OCI-LY3 (cell line): Measurements from ENCODE around the gene BBS1.

Experiments used
- EZH2phosphoT487 ChIP-seq: fragments of 200-600 bp; shearing (Covaris generic); IDR thresholded peaks from 2 replicates; pipeline ENCODE4 v1.6.1; 2018; ENCODE audit warnings: antibody characterized with exemption, mixed run types, low read depth
- TF ChIP-seq, protein P1 (sequence below): fragments of 200-600, 300-600 bp; sonication (generic); IDR thresholded peaks from 2 replicates; pipeline ENCODE4 v1.5.1; 2014; ENCODE audit warnings: antibody characterized with exemption, low read length, low read depth

GRCh38 chr11:66568124-66568916, 57.9 kb downstream of the BBS1 start, which contains the start of gene CTSF:
- TF ChIP-seq, protein P1, sequence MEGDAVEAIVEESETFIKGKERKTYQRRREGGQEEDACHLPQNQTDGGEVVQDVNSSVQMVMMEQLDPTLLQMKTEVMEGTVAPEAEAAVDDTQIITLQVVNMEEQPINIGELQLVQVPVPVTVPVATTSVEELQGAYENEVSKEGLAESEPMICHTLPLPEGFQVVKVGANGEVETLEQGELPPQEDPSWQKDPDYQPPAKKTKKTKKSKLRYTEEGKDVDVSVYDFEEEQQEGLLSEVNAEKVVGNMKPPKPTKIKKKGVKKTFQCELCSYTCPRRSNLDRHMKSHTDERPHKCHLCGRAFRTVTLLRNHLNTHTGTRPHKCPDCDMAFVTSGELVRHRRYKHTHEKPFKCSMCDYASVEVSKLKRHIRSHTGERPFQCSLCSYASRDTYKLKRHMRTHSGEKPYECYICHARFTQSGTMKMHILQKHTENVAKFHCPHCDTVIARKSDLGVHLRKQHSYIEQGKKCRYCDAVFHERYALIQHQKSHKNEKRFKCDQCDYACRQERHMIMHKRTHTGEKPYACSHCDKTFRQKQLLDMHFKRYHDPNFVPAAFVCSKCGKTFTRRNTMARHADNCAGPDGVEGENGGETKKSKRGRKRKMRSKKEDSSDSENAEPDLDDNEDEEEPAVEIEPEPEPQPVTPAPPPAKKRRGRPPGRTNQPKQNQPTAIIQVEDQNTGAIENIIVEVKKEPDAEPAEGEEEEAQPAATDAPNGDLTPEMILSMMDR, result no peak
- no peak for TF ChIP-seq EZH2phosphoT487
